Measurements from ENCODE around the gene ADGRD1. TPM values are rescaled to one million over a fixed set of nuclear protein-coding genes. Genes with fewer than 3 reads are reported as not detected.

The ADGRD1 gene
- polyA plus RNA-seq, 1 of the 3 experiments (the other 2 are of a cell fraction) = not detected

- no peak overlapping the region for H3K9ac ChIP-seq
- H3K27me3 ChIP-seq (ENCODE audit: insufficient read depth) = no peaks in the 10 kb centered on the region
- WGBS (ENCODE audit: low lambda C conversion rate) = 42% methylated on average over 4 of the region's 5 CpGs
- CTCF ChIA-PET = interaction anchor here (1.0 to 2.1 kb wide), 3 partner anchors 20 to 301 kb away, joined by 5 to 11 read pairs (median 6); no protein-coding TSS in a partner anchor
- no peaks in the 10 kb centered on the region for H4K20me1 ChIP-seq (ENCODE audit: insufficient read depth)
- H3F3A ChIP-seq (replicated peaks; ENCODE audit: insufficient read depth) = no peaks in the 10 kb centered on the region
- no peak for DNase-seq
- TF ChIP-seq JUND (IDR thresholded peaks at IDR 0.05) = no peak
- TF ChIP-seq RAD21 (IDR thresholded peaks at IDR 0.05; ENCODE audit: low read length) = no peak
- TF ChIP-seq FOSL2 (IDR thresholded peaks at IDR 0.05; ENCODE audit: borderline replicate concordance, low read depth) = no peak
- TF ChIP-seq MXI1 (IDR thresholded peaks at IDR 0.05; ENCODE audit: low read depth, low read length) = no peak
- TF ChIP-seq RXRA (IDR thresholded peaks at IDR 0.05; ENCODE audit: borderline replicate concordance, low read depth) = no peak
- TF ChIP-seq IRF3 (IDR thresholded peaks at IDR 0.05; ENCODE audit: low read depth, low read length) = no peak
- no peak for TF ChIP-seq CHD2 (IDR thresholded peaks at IDR 0.05; ENCODE audit: low read length, partially characterized antibody)
- TF ChIP-seq RCOR1 (IDR thresholded peaks at IDR 0.05; ENCODE audit: low read length) = no peak
- no peak for TF ChIP-seq NFIC (IDR thresholded peaks at IDR 0.05; ENCODE audit: borderline replicate concordance)
- TF ChIP-seq FOXM1 (IDR thresholded peaks at IDR 0.05; ENCODE audit: low read depth) = no peak
- TF ChIP-seq ZBTB33 (IDR thresholded peaks at IDR 0.05; ENCODE audit: borderline replicate concordance, low read depth) = no peak
- TF ChIP-seq MEF2A (IDR thresholded peaks at IDR 0.05; ENCODE audit: borderline replicate concordance, low read depth) = no peak
- TF ChIP-seq REST (IDR thresholded peaks at IDR 0.05; ENCODE audit: low read depth, low read length) = no peak
- no peak for TF ChIP-seq TEAD4 (IDR thresholded peaks at IDR 0.05; ENCODE audit: borderline replicate concordance, insufficient read depth)
- 0 out of 2 replicates have a peak, but pooled peaks cover 6% of the 10 kb centered on the region for H3K9me3 ChIP-seq
- H3K79me2 ChIP-seq (ENCODE audit: insufficient read depth) = no peaks in the 10 kb centered on the region
- no peak overlapping the region for H3K27ac ChIP-seq (ENCODE audit: low read depth in 2 of 2, low read length in 1 of 2)
- H3K4me2 ChIP-seq = no peak overlapping the region
- no peaks in the 10 kb centered on the region for H3K9me2 ChIP-seq
- H3K36me3 ChIP-seq (replicated peaks in 1 of 2; ENCODE audit: control insufficient read depth in 1 of 2, insufficient read depth in 2 of 2, low read length in 1 of 2) = no peaks in the 10 kb centered on the region
- POLR2A ChIA-PET = no interaction called here
- no peak overlapping the region for H2AFZ ChIP-seq (ENCODE audit: low read depth)
- peaks cover 0 to 3% of the 10 kb centered on the region in 2 experiments; a peak in 1 of 4 replicates for H3K4me1 ChIP-seq (ENCODE audit: control insufficient read depth in 1 of 2, insufficient read depth in 2 of 2, low read depth in 1 of 2, low read length in 1 of 2)
- H3K4me3 ChIP-seq (ENCODE audit: low read depth in 2 of 2, low read length in 1 of 2) = no peak overlapping the region
Observed at GRCh38 chr12:131153016-131153415, 199.3 kb downstream of the ADGRD1 start.

All from SK-N-SH (cell line).